ENCODE data around the gene FMNL2.

GRCh38 chr2:152483276-152484063 lies 148.5 kb downstream of the FMNL2 start:
- no peak for TF ChIP-seq POLR2AphosphoS5 (IDR thresholded peaks at IDR 0.05)
- TF ChIP-seq POLR2A (IDR thresholded peaks at IDR 0.05): no peak
- TF ChIP-seq CTCF (IDR thresholded peaks at IDR 0.05 in 8 of 11, conservative IDR thresholded peaks at IDR 0.05 in 3 of 11): no peak

All from spleen (tissue), 7 donors.